ENCODE data around the gene RLF.

Gene RLF

DNA sequence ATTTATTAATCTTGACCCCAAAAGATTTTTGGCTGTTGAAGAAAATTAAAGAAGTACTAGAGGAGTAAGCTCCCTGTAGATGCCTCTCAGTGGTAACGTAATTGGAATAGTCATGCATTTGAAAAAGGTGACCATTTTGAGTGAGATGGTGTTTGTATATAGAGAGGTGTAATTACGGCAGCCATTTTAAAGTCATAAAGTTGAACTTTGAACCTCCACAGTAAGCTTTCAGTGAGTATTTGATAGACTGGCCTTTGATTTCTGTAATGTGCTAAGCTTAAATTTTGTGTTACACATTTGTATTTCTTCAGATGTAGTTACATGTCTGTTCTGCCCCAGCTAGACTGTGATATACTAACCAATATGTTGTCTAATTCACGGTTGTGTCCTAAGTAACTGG, 65.0 kb downstream of the RLF start:
- H2BK5ac ChIP-seq (ENCODE audit: low read length): no peak overlapping the region
- H3K4me1 ChIP-seq (ENCODE audit: control insufficient read depth, low read depth, low read length): no peaks in the 10 kb centered on the region
- H2BK120ac ChIP-seq (ENCODE audit: low read depth, low read length): no peak overlapping the region
- no peak overlapping the region for H4K5ac ChIP-seq (ENCODE audit: low read length)
- no peak overlapping the region for H3K4me3 ChIP-seq (ENCODE audit: low read length)
- H3K79me1 ChIP-seq (ENCODE audit: low read length): no peaks in the 10 kb centered on the region
- no peak overlapping the region for H3K9ac ChIP-seq (ENCODE audit: low read length)
- no peak overlapping the region for H3K23ac ChIP-seq (ENCODE audit: low read length)
- no peak overlapping the region for H3K4ac ChIP-seq (ENCODE audit: low read depth, low read length)
- no peak overlapping the region for H3K18ac ChIP-seq (ENCODE audit: low read length)
- H3K56ac ChIP-seq (ENCODE audit: low read length): no peak overlapping the region
- no peak overlapping the region for H3K27ac ChIP-seq (ENCODE audit: low read depth, low read length)
- DNase-seq: no peak
- no peak overlapping the region for H2AK5ac ChIP-seq (ENCODE audit: low read length)
- H2BK15ac ChIP-seq (replicated peaks; ENCODE audit: low read depth): no peak overlapping the region
- no peaks in the 10 kb centered on the region for H3K27me3 ChIP-seq (ENCODE audit: insufficient read depth, low read length, poor library complexity)
- no peaks in the 10 kb centered on the region for H3K36me3 ChIP-seq (ENCODE audit: control insufficient read depth, insufficient read depth, low read length)
- no peaks in the 10 kb centered on the region for H3K79me2 ChIP-seq (ENCODE audit: control insufficient read depth, insufficient read depth, low read length)
- no peak overlapping the region for H3K4me2 ChIP-seq (ENCODE audit: low read length)
- no peak overlapping the region for H4K8ac ChIP-seq (ENCODE audit: low read depth, low read length)
- no CpG with 5 or more reads among the region's 3 CpGs for WGBS (ENCODE audit: extremely low coverage, insufficient coverage, low lambda C conversion rate)

- no peaks in the 10 kb centered on the region for H3K4me1 ChIP-seq (ENCODE audit: control insufficient read depth, low read depth, low read length)
- H4K5ac ChIP-seq (ENCODE audit: low read length): no peak overlapping the region
- H3K23ac ChIP-seq (ENCODE audit: low read length): no peak overlapping the region
- no peak overlapping the region for H2BK120ac ChIP-seq (ENCODE audit: low read depth, low read length)
- H3K36me3 ChIP-seq (ENCODE audit: control insufficient read depth, insufficient read depth, low read length): no peaks in the 10 kb centered on the region
- H2BK15ac ChIP-seq (replicated peaks; ENCODE audit: low read depth): no peak overlapping the region
- no peak overlapping the region for H3K4me3 ChIP-seq (ENCODE audit: low read length)
- no peak overlapping the region for H4K8ac ChIP-seq (ENCODE audit: low read depth, low read length)
- no peak overlapping the region for H3K18ac ChIP-seq (ENCODE audit: low read length)
- no peak overlapping the region for H2BK5ac ChIP-seq (ENCODE audit: low read length)
- no peak overlapping the region for H3K4me2 ChIP-seq (ENCODE audit: low read length)
- no peaks in the 10 kb centered on the region for H3K79me1 ChIP-seq (ENCODE audit: low read length)
- no CpG with 5 or more reads among the region's 4 CpGs for WGBS (ENCODE audit: extremely low coverage, insufficient coverage, low lambda C conversion rate)
- no peak overlapping the region for H3K27ac ChIP-seq (ENCODE audit: low read depth, low read length)
- no peak for DNase-seq
- no peak overlapping the region for H3K9ac ChIP-seq (ENCODE audit: low read length)
- no peak overlapping the region for H3K56ac ChIP-seq (ENCODE audit: low read length)
- H3K27me3 ChIP-seq (ENCODE audit: insufficient read depth, low read length, poor library complexity): no peaks in the 10 kb centered on the region
- H3K79me2 ChIP-seq (ENCODE audit: control insufficient read depth, insufficient read depth, low read length): no peaks in the 10 kb centered on the region
- H2AK5ac ChIP-seq (ENCODE audit: low read length): no peak overlapping the region
- no peak overlapping the region for H3K4ac ChIP-seq (ENCODE audit: low read depth, low read length)
Observed at GRCh38 chr1:40232444-40232843, 71.3 kb downstream of the RLF start.

GRCh38 chr1:40239626-40240025, 78.4 kb downstream of the RLF start:
- no peaks in the 10 kb centered on the region for H3K79me1 ChIP-seq (ENCODE audit: low read length)
- no peaks in the 10 kb centered on the region for H3K79me2 ChIP-seq (ENCODE audit: control insufficient read depth, insufficient read depth, low read length)
- no peaks in the 10 kb centered on the region for H3K4me1 ChIP-seq (ENCODE audit: control insufficient read depth, low read depth, low read length)
- no peaks in the 10 kb centered on the region for H3K36me3 ChIP-seq (ENCODE audit: control insufficient read depth, insufficient read depth, low read length)
- H3K4me3 ChIP-seq (ENCODE audit: low read length): no peak overlapping the region
- H3K27me3 ChIP-seq (ENCODE audit: insufficient read depth, low read length, poor library complexity): no peaks in the 10 kb centered on the region
- H2BK5ac ChIP-seq (ENCODE audit: low read length): no peak overlapping the region
- no peak for DNase-seq
- no peak overlapping the region for H3K18ac ChIP-seq (ENCODE audit: low read length)
- no peak overlapping the region for H3K9ac ChIP-seq (ENCODE audit: low read length)
- no CpG with 5 or more reads among the region's 1 CpG for WGBS (ENCODE audit: extremely low coverage, insufficient coverage, low lambda C conversion rate)
- H2AK5ac ChIP-seq (ENCODE audit: low read length): no peak overlapping the region
- no peak overlapping the region for H3K23ac ChIP-seq (ENCODE audit: low read length)
- no peak overlapping the region for H2BK120ac ChIP-seq (ENCODE audit: low read depth, low read length)
- H3K56ac ChIP-seq (ENCODE audit: low read length): no peak overlapping the region
- no peak overlapping the region for H3K4ac ChIP-seq (ENCODE audit: low read depth, low read length)
- H4K5ac ChIP-seq (ENCODE audit: low read length): no peak overlapping the region
- H2BK15ac ChIP-seq (replicated peaks; ENCODE audit: low read depth): no peak overlapping the region
- no peak overlapping the region for H3K27ac ChIP-seq (ENCODE audit: low read depth, low read length)
- H4K8ac ChIP-seq (ENCODE audit: low read depth, low read length): no peak overlapping the region
- no peak overlapping the region for H3K4me2 ChIP-seq (ENCODE audit: low read length)

DNA sequence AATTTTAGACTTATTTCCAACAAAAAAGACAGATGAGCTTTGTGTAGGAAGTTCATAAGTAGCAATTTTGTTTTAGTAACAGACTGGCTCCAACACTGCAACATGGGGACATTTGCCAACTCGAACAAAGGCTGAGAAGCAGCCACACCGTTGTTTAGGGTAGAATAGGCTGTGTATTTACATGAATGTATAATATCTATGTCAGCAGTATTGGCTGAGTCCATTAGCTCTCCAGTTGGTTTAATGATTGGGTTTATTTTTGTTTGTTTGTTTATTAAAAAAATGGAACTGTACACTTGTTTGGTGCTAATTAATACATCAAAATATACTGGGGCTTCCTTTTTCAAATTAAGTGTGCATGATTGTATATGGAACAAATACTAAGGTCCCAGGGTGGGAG, 79.2 kb downstream of the RLF start:
- no peak overlapping the region for H3K56ac ChIP-seq (ENCODE audit: low read length)
- no peak overlapping the region for H3K4me3 ChIP-seq (ENCODE audit: low read length)
- H3K4me2 ChIP-seq (ENCODE audit: low read length): no peak overlapping the region
- no peak overlapping the region for H4K8ac ChIP-seq (ENCODE audit: low read depth, low read length)
- no peak overlapping the region for H4K5ac ChIP-seq (ENCODE audit: low read length)
- H3K36me3 ChIP-seq (ENCODE audit: control insufficient read depth, insufficient read depth, low read length): no peaks in the 10 kb centered on the region
- no peak overlapping the region for H3K27ac ChIP-seq (ENCODE audit: low read depth, low read length)
- no peaks in the 10 kb centered on the region for H3K27me3 ChIP-seq (ENCODE audit: insufficient read depth, low read length, poor library complexity)
- no peak overlapping the region for H3K18ac ChIP-seq (ENCODE audit: low read length)
- no peak overlapping the region for H2AK5ac ChIP-seq (ENCODE audit: low read length)
- no CpG with 5 or more reads among the region's 2 CpGs for WGBS (ENCODE audit: extremely low coverage, insufficient coverage, low lambda C conversion rate)
- H3K79me2 ChIP-seq (ENCODE audit: control insufficient read depth, insufficient read depth, low read length): no peaks in the 10 kb centered on the region
- no peak overlapping the region for H3K23ac ChIP-seq (ENCODE audit: low read length)
- no peak for DNase-seq
- no peak overlapping the region for H2BK5ac ChIP-seq (ENCODE audit: low read length)
- no peaks in the 10 kb centered on the region for H3K79me1 ChIP-seq (ENCODE audit: low read length)
- no peak overlapping the region for H3K4ac ChIP-seq (ENCODE audit: low read depth, low read length)
- H3K9ac ChIP-seq (ENCODE audit: low read length): no peak overlapping the region
- no peaks in the 10 kb centered on the region for H3K4me1 ChIP-seq (ENCODE audit: control insufficient read depth, low read depth, low read length)
- no peak overlapping the region for H2BK120ac ChIP-seq (ENCODE audit: low read depth, low read length)
- no peak overlapping the region for H2BK15ac ChIP-seq (replicated peaks; ENCODE audit: low read depth)

DNA sequence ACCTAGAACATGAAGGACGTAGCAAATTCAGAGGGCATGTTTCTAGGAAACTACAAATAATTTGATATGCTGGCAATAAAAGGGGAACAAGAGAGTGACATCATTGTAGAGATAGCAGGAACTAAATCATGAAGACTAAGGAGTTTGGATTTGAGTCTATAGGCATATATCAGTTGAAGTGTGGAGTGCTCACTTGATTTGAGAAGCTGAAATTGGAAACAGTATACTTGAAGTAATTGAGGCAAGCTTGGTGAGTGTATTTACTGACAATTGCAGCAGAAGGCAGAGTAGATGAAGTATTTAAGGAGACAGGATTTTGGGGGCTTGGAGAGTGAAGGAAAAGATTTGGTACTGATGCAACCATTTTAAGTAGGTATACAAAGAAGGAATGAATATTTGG, 80.2 kb downstream of the RLF start:
- Histone ChIP-seq H3K36me3 (ENCODE audit: control insufficient read depth, insufficient read depth, low read length) (no peaks in the 10 kb centered on the region), H2BK120ac (ENCODE audit: low read depth, low read length) (no peak overlapping the region), H3K79me1 (ENCODE audit: low read length) (no peaks in the 10 kb centered on the region), H3K4me3 (ENCODE audit: low read length) (no peak overlapping the region), H4K8ac (ENCODE audit: low read depth, low read length) (no peak overlapping the region), H3K27me3 (ENCODE audit: insufficient read depth, low read length, poor library complexity) (no peaks in the 10 kb centered on the region), H3K4me2 (ENCODE audit: low read length) (no peak overlapping the region), H2BK15ac (replicated peaks; ENCODE audit: low read depth) (no peak overlapping the region), H3K56ac (ENCODE audit: low read length) (no peak overlapping the region), H3K79me2 (ENCODE audit: control insufficient read depth, insufficient read depth, low read length) (no peaks in the 10 kb centered on the region), H3K18ac (ENCODE audit: low read length) (no peak overlapping the region), H3K9ac (ENCODE audit: low read length) (no peak overlapping the region), H2BK5ac (ENCODE audit: low read length) (no peak overlapping the region), H3K23ac (ENCODE audit: low read length) (no peak overlapping the region), H3K4ac (ENCODE audit: low read depth, low read length) (no peak overlapping the region), H3K27ac (ENCODE audit: low read depth, low read length) (no peak overlapping the region), H3K4me1 (ENCODE audit: control insufficient read depth, low read depth, low read length) (no peaks in the 10 kb centered on the region), H2AK5ac (ENCODE audit: low read length) (no peak overlapping the region), H4K5ac (ENCODE audit: low read length) (no peak overlapping the region)
- no peak for DNase-seq
- WGBS (ENCODE audit: extremely low coverage, insufficient coverage, low lambda C conversion rate): no CpG with 5 or more reads among the region's 1 CpG

GRCh38 chr1:40243351-40243750, 82.2 kb downstream of the RLF start:
- no peak overlapping the region for H3K4me3 ChIP-seq (ENCODE audit: low read length)
- no peak overlapping the region for H3K4me2 ChIP-seq (ENCODE audit: low read length)
- H3K79me2 ChIP-seq (ENCODE audit: control insufficient read depth, insufficient read depth, low read length): no peaks in the 10 kb centered on the region
- no CpG with 5 or more reads among the region's 2 CpGs for WGBS (ENCODE audit: extremely low coverage, insufficient coverage, low lambda C conversion rate)
- no peak overlapping the region for H3K18ac ChIP-seq (ENCODE audit: low read length)
- H3K23ac ChIP-seq (ENCODE audit: low read length): no peak overlapping the region
- H3K79me1 ChIP-seq (ENCODE audit: low read length): no peaks in the 10 kb centered on the region
- no peak overlapping the region for H4K8ac ChIP-seq (ENCODE audit: low read depth, low read length)
- H3K9ac ChIP-seq (ENCODE audit: low read length): no peak overlapping the region
- no peak overlapping the region for H3K4ac ChIP-seq (ENCODE audit: low read depth, low read length)
- no peak overlapping the region for H2BK5ac ChIP-seq (ENCODE audit: low read length)
- no peak overlapping the region for H2BK120ac ChIP-seq (ENCODE audit: low read depth, low read length)
- H3K4me1 ChIP-seq (ENCODE audit: control insufficient read depth, low read depth, low read length): no peaks in the 10 kb centered on the region
- DNase-seq: no peak
- H3K27me3 ChIP-seq (ENCODE audit: insufficient read depth, low read length, poor library complexity): no peaks in the 10 kb centered on the region
- no peak overlapping the region for H3K56ac ChIP-seq (ENCODE audit: low read length)
- H3K27ac ChIP-seq (ENCODE audit: low read depth, low read length): no peak overlapping the region
- no peak overlapping the region for H4K5ac ChIP-seq (ENCODE audit: low read length)
- no peak overlapping the region for H2AK5ac ChIP-seq (ENCODE audit: low read length)
- no peak overlapping the region for H2BK15ac ChIP-seq (replicated peaks; ENCODE audit: low read depth)
- H3K36me3 ChIP-seq (ENCODE audit: control insufficient read depth, insufficient read depth, low read length): no peaks in the 10 kb centered on the region

Data from mesendoderm (in vitro differentiated cells).